HG03280 (cell line): Measurements from ENCODE around the gene OR1I1.

Source experiments
- ATAC-seq: cut with Tn5 transposase; IDR thresholded peaks from one replicate; pipeline ENCODE4 v1.9.1; 2021; ENCODE audit warnings: mild to moderate bottlenecking, moderate library complexity; ENCODE audit not compliant: unreplicated experiment

Gene OR1I1

DNA sequence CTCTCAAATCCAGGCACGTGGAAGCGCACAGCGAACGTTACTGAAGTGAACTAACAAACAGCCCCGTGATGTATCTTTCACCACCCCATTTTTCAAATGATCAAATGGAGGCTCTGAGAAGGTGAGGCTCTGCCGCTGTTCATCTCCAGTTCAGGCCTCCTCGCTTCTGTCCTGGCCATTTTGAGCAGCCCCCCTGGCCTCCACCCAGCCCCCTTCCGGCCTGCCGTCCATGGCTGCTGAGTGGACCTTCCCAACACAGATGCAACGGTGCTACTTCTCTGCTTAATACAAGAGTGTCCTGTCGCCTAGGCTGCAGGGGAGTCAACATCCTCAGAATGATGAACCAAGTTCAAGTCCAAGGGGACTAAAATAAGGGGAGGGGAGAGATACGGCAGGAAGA, 34.8 kb downstream of the OR1I1 start:
- ATAC-seq: no peak

DNA sequence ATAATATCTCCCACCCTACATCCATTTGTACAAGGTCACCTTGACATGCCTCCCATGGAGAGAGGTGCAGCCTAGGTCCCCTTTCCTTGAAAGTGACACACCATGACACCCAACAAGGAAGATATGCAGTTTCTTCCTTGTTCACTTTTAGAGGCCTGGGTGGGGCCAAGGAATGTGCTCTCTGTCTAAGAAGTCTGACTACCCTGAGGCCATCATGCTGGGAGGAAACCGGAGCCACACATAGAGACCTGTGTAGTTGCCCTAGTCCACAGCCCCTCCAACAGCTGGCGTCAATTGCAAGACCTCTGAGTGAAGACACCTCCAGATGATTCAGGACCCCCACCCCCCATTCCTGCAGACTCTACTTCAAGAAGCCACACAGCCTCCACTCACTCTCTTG, 36.2 kb downstream of the OR1I1 start:
- no peak for ATAC-seq

DNA sequence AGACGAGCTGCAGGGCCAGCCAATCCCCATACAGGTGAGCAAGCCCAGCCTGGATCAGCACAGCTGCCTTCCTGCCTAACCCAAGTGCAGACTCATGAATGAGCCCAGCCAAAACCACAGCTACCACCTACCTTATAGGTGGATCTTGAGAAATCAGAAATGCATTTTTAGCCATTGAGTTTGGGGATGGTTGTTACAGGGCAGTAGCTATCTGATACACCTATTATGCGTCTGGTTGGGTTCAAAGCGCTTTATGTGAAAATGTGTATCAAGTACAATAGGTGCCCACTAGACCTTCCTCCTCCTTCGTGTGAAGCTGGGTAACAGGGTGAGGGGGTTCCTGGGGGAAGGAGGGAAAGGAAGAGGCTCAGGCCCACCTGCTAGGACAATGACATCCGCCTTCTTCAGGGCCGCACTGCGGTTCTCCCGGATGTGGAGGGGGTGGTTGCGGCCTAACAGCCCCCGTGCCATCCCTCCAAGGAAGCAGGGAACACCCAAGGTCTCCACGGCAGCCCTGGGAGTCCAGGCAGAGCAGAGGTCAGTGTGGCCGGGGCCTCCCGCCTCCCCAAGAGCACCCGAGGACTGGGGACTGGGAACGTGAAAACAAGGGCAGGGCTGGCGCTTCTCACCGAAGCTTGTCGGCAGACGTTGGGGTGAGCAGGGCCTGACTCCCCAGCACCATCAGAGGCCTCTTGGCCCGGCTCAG, 36.9 kb downstream of the OR1I1 start:
- no peak for ATAC-seq

DNA sequence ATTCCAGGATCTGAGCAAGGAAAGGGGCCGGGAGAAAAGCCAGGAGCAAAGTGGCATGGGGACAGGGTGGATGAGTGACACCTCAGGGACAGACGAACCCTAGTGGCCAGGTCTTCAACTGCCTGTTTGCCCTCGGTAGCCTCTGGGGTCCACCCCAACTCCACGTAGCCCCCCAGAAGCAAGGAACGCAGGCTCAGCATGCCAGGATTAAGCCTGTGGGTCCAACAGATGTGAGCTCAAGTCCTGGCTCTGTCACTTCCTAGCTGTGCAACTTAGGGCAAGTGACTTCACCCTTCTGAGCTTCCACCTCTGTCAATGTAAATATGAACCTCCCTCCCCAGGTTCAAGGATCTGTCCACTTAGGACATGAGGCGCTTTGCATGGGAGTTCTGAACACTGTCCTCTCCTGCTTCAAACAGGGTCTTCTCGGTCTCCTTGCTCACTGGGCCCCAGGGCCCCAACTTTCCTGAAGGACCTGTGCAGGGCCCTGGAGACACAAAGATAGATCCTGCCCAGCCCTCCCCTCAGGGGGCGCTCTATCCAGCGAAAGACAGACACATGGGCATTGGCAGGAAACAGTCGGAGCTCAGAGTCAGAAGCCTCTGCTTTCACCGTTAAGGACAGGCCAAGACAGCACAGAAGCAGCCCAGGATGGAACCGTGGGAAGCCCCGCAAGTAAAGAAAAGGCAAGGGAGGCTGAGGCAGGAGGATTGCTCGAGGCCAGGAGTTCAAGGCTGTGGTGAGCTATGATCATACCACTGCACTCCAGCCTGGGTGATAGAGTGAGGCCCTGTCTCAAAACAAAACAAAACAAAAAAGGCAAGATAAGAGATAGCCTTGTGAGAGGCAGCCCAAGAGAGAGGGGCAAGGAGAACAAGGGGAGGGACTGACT, 38.4 kb downstream of the OR1I1 start:
- ATAC-seq: no peak

DNA sequence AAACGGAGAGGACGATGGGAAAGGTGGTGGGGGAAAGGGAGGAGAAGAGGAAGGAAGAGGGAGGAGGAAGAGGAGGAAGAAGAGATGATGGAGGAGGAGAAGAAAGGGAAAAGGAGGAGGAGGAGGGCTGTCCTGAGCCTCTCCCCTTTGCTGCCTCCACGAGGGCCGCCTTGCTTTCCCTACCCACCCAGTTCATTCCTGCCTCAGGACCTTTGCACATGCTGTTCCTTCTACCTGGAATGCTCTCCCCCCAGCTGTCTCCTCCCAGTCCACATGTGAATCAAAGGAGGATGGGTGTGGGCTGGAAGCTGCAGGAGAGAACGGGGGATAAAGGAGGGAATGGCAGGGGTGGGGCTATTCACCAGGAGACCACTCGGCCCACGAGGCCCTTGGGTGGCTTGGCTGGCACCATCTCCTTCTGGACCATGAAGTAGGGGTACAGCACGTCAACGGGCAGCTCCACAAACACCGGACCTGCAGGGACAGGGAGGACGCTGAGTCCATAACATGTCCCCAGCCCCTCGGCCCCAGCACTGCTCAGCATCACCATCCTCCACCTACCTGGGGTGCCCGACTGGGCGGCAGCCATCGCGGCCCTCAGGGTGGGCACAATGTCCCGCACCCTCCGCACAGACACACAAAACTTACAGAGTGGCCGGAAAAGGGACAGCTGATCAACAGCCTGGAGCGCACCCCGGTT, 40.5 kb downstream of the OR1I1 start:
- ATAC-seq: no peak

DNA sequence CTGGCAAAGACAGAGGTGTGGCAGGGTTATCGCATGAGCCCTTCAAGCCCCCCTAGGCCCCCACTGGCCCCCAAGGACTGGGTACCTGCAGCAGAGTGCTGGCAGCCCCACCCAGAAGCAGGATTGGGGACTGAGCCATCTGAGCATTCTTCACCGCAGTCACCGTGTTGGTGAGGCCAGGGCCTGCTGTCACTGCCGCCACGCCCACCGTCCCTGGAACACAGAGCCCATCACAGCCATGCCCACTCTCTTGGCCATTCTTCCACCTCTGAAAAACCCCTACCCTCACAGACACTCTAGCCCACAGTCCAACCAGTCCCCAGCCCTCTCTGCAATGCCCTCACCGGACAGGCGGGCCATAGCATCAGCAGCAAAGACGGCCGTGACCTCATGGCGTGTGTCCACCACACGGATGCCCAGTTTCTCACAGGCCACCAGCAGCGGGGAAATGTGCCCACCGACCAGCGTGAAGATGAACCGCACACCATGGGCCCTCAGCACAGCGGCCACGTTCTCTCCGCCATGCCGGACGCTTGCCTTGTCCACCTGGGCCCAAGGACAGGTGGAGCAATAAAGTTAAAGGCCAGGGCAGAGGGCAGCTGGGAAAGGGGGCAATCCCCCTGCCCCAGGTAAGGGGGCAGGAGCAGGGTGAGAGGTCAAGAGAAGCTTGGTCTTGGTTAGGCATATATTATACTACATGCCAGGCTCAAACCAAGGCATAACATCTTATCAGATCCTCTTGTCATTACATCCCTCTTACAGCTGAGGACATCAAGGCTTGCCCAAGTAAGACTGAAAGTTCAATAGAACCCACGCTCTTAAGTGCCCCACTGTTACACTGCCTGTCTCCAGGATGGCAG, 41.2 kb downstream of the OR1I1 start:
- ATAC-seq: no peak

DNA sequence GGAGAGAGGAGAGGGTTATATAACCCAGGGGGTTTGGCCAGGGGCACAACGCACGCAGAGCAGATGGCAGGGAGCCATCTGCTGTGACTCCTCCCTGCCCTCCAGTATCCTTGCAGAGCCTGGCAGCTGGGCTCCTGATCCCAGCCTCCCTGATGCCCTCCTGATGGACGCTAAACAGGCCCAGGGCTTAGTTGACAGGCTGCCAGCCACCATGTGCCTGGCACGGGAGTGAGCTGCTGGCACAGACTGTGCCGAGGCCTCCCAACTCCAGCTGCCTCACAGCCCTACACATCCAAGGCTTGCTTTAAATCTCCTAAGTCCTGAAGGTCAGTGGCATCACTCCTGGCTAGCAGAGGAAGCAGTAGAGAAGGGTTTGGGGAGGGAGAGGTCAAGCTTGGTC, 41.9 kb downstream of the OR1I1 start:
- no peak for ATAC-seq

DNA sequence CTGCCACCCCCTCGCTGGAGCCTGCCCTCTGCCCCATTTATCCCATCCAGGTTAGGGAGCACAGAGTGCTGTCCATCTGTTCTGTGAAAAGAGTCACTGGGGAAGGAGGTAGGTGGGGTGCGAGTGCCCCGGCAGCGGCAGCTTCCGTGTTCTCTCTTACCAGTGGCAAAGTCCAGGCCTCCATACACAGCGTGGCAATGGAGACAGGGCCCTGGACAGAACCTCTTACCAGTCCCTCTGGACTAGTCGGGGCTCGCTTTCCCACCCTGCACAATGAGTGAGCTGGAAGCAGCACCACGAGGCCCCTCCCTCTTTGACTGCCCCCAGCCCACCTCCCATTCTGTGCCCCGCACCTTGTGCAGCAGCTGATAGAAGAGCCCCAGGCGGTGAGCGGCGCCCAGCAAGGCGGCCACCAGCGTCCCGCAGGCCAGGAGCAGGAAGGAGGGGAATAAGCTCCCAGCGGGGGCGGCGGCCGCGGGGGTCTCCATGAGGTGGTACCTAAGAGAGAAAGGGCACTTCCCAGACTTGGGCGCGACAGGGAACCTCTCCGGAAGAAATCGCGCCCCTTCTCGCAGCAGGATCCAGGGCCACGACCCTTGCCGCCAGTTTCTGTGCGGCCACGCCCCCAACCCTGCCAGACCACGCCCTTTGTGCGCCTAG, 42.7 kb downstream of the OR1I1 start:
- peak; percentile 1 for ATAC-seq

DNA sequence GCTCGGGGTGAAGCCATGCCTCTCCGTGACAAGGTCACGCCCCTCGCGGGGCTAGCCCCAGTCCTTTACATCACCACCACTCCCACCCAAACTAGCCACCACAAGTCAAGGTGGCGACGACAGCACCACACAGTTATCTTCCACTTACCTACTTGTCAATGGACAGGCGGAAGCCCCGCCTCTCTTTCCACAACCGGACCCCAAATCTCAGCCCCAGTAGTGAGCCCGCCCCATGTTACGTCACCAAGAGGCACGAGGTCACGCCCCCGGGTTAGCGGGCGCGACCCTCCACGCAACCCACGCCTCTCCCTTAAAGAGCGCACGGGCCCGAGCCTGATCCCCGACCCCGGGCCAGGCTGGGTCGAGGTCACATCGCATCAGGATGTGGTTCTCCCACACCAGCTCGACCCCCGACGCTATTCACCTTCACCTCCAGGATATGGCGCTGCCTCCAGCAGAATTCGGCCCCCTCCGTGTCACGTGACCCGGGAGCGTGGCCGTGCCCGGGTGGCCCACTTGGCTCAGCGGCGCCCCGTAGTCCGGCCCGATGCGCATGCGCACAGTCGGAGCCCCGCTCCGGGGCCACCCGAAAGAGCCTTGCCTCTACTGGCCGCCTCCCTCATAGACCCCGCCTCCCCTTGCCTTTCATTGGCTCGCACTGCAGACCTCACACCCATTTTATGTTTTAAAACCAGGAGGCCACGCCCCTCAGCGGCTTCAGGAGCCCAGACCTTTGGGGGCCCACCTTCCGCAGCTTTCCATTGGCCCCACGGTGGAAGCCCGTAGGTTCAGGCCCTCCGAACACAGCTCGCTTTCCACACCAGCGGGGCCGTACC, 43.4 kb downstream of the OR1I1 start:
- peak; percentile 88 for ATAC-seq

DNA sequence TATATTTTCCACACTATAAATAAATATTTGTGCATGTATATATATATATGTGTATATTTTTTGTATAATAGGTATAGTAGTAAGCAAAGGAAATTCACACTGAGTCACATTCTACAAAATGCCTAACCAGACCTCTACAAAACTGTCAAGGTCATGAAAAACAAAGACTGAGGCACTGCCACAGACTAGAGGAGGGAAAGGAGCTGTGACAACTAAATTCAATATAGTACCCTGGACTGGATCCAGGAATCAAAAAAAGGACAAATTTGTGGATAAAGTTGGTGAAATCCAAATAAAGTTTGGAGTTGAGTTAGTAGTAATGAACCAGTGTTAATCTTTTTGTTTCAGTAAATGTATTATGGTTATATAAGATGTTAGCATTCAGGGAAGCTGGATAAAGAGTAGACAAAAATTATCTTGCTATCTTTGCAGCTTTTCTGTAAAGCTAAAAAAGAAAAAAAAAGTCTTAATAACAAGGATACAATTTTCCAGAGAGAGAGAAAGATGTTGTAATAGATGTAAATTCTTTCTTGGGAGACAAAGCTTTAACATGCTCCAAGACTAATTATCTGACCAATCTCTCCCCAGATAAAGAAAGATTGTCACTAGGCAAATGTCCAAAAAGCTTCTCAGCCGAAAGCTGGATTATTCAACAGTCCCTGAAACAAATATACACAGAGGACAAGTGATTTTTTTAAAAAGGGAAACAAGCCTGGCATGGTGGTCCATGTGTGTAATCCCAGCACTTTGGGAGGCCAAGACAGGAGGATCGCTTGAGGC, 44.3 kb downstream of the OR1I1 start:
- no peak for ATAC-seq

DNA sequence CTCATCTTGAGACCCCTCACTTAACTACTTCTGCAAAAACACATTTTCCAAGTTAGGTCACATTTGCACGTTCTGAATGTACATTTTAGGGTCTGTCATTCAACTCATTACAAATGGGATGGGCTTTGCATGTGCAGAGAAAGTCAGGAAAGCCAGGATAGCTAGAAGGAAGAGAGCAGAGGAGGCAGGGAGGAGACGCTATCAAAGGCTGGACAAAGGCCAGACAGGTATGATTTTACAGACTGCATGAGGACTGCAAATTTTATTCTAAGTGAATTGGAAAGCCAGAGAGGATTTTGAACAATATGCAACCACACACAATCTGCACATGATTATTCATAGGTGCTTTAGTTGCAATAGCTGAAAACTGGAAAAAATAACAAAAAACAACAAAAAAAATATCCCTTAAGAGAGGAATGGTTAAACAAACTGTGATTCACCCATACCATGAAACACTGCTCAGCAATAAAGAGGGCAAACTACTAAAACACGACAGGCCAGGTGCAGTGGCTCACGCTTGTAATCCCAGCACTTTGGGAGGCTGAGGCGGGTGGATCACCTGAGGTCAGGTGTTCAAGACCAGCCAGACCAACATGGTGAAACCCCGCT, 46.3 kb downstream of the OR1I1 start:
- no peak for ATAC-seq

DNA sequence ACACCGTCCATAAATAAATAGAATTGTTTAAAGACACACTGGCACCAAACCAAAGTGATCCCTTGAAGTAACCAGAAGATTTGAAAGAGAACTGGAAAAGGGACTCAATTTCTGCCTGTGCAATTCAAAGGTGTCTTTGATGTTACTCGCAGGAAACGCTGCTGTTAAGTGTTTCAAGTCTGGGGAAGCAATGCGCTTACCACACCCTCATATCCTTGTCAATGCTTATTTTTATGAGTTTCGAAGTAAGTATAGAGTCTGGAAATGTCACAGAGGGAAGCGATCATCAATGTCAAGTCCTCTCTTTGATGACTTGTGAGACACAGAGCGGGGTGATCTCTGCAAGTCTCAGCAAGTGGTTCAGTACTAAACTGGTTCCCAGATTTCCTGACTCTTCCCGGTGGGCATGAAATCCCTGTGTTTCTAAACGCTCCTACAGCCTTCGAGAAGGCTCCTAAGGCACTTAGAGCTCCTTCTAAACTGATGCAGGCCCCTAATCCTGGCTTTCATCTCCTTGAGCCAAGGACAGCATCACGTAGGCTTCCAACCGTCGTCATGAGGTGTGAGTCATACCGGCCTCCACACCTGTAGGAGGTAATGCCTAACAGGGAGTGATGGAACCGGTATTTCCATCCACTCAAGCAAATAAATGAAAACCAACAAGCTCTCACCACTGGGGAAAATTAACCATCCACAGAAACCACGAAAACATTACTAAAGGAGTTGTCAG, 48.0 kb downstream of the OR1I1 start:
- ATAC-seq: no peak

DNA sequence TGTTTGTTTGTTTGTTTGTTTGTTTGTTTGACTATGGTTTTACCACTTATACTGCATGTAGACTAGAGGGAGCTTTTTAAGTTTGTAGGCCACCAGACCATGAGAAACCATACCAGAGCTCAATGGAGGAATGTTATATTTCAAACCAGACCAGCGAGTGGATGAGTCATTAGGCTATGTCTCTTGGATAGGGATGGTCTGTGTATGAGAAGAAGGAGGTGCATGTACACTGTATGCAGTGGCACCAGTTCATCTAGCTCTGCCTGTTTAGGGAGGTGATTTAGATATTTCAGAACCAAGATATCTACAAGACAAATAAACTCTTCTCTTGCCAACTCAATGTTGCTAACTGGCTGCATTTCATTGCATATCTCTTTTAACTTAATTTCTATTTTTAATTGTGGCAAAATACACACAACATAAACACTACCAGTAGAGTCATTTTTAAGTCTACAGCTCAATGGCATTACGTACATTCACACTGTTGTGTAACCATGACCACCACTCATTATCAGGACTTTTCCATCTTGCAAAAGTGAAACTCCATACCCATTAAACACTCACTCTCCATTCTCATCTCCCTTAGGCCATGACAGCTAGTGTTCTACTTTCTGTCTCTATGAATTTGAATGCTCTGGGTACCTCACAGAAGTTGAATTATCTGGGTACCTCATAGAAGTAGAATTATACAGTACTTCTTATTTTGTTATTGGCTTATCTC, 54.4 kb downstream of the OR1I1 start:
- no peak for ATAC-seq

DNA sequence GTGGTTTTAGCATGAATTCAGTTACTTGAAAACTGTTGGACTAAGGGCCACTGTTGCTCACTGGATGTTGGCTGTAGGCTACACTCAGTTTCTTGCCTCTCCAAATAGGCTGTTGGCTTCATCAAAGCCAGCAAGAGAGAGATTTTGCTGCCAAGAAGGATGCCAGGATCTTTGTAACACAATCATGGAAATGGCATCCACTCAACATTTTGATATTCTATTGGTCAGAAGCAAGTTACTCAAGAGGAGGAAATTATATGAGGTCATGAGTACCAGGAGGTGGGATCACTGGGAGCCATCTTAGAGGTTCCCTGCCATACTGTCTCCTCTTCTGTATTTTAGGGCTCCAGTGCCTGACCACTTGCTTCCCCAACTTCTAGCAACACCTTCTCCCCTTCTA, 55.8 kb downstream of the OR1I1 start:
- ATAC-seq: no peak

DNA sequence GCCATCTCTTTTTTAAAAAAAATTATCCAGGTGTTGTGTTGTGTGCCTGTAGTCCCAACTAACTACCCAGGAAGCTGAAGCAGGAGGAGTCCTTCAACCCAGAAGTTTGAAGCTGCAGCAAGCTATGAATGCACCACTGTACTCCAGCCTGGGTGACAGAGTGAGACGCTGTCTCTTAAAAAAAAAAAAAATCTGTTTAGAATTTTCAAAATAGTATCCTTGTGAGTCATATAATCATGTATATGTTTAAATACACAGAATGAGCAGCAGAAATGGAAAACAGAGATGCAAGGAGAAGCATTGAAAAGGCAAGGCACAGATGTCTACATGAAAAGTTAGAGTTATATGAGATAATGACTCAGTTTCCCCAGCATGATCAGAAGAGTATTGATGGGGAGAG, 56.4 kb downstream of the OR1I1 start:
- ATAC-seq: no peak

DNA sequence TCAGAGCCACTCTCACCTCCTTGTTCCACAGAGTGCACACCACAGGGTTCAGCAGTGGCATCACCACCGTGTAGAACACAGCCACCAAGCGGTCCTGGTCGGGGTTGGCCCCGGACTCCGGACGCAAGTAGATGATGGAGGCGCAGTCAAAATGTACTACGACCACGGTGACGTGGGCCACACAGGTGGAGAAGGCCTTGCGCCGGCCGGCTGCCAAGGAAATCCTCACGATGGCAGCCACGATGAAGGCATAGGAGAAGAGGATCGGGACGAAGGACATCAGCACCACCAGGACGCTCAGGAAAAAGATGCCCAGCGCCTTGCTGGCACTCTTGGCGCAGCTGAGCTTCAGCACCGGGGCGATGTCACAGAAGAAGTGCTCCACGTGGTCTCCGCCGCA, 59.1 kb downstream of the OR1I1 start:
- no peak for ATAC-seq

DNA sequence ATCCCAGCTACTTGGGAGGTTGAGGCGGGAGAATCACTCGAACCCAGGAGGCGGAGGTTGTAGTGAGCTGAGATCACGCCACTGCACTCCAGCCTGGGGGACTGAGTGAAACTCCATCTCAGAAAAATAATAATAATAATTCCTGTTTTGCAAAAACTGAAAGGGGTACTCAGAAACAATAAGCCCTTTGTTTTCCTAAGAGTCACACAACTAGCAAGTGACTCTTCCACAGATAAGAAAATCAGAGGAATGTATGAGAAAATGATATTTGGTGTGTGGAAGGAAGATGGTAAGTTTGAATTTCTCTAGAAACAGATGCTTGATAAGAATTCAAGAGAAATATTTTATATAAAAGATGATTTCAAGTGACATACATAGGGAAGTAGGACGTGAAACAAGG, 60.3 kb downstream of the OR1I1 start:
- no peak for ATAC-seq
